Calu3 (cell line): ENCODE results near the gene EFCAB9. TPM values are rescaled to one million over a fixed set of nuclear protein-coding genes. Genes with fewer than 3 reads are reported as not detected.

Experiments
- BruUV-seq: library from RNA; stranded (reverse); fragments of 400-500 nt; replicated peaks from 2 replicates; lab custom pipeline; 2021; lab: Mats Ljungman, UMichigan
- CTCF ChIA-PET: fragments of 300-600 bp; sonication (Branson Sonifier 250); formaldehyde crosslinking; loops from one replicate; lab custom pipeline; 2022; ENCODE audit warnings: antibody characterized with exemption; lab: Charles Lee
- DNase-seq: peaks from one replicate; pipeline ENCODE4 v3.0.0; 2022
- H3K27ac Mint-ChIP-seq: one replicate; pipeline ENCODE4 v1.8.0; 2022; ENCODE audit warnings: mixed read lengths; ENCODE audit not compliant: unreplicated experiment
- H3K27me3 Mint-ChIP-seq: one replicate; pipeline ENCODE4 v1.8.0; 2022; ENCODE audit warnings: mixed read lengths; ENCODE audit not compliant: unreplicated experiment
- H3K36me3 Mint-ChIP-seq: one replicate; pipeline ENCODE4 v1.8.0; 2022; ENCODE audit warnings: mild to moderate bottlenecking, moderate library complexity, mixed read lengths; ENCODE audit not compliant: insufficient read depth, unreplicated experiment
- H3K4me1 Mint-ChIP-seq: one replicate; pipeline ENCODE4 v1.8.0; 2022; ENCODE audit warnings: mild to moderate bottlenecking, low read depth, mixed read lengths; ENCODE audit not compliant: unreplicated experiment
- H3K4me3 Mint-ChIP-seq: one replicate; pipeline ENCODE4 v1.8.0; 2022; ENCODE audit warnings: mild to moderate bottlenecking, low read depth, moderate library complexity, mixed read lengths; ENCODE audit not compliant: unreplicated experiment
- H3K9me3 Mint-ChIP-seq: one replicate; pipeline ENCODE4 v1.8.0; 2022; ENCODE audit warnings: low read depth, mixed read lengths; ENCODE audit not compliant: unreplicated experiment
- CTCF ChIP-seq: fragments of 200-600 bp; IDR thresholded peaks from one replicate; pipeline ENCODE4 v1.8.0; 2022; ENCODE audit warnings: antibody characterized with exemption; ENCODE audit not compliant: unreplicated experiment
- intact Hi-C: fragments of 100-400 bp; cut with micrococcal nuclease; formaldehyde crosslinking; loops from one replicate; pipeline ENCODE4 v1.10.0; 2022; ENCODE audit not compliant: unreplicated experiment
- total RNA-seq: library from RNA; stranded (reverse); gene quantifications from 2 replicates; pipeline ENCODE4 v1.2.3, GENCODE V29; 2022

Gene EFCAB9
- total RNA-seq, 1 experiment from 2014 or later = not detected

GRCh38 chr5:172162323-172162986 is 31.5 kb upstream of the EFCAB9 start:
- CTCF ChIA-PET = interaction anchor here (0.9 to 1.0 kb wide), 3 partner anchors 10 to 56 kb away, joined by 3 to 4 read pairs (median 3); no protein-coding TSS in a partner anchor
- no peak for TF ChIP-seq CTCF
- Mint-ChIP-seq H3K9me3 (no peaks in the 10 kb centered on the region), H3K27ac (no peak overlapping the region), H3K4me1 (peaks cover 11% of the 10 kb centered on the region), H3K4me3 (no peak overlapping the region), H3K36me3 (peaks cover 5% of the 10 kb centered on the region), H3K27me3 (no peaks in the 10 kb centered on the region)
- no peak for DNase-seq
- BruUV-seq = no TSS peak
- intact Hi-C loops = no loop called here

DNA sequence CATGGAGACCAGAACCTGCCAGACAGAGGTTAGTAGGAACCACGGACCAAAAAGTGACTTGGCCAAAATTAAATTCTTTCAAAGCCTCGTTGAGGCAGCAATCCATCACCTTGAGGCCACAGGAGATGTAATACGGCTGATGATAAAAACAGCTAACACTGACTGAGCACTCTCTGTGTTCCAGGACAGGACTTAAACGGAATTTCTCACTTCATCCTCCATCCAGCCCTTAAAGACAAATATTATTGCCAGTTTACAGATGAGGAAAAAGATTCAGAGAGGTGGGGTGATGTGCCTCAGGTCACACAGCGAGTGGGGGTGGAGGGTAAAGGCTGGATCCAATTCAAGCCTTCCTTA is 31.0 kb upstream of the EFCAB9 start:
- Mint-ChIP-seq H3K27ac (no peak overlapping the region), H3K27me3 (no peaks in the 10 kb centered on the region), H3K4me3 (no peak overlapping the region), H3K9me3 (no peaks in the 10 kb centered on the region), H3K4me1 (peaks cover 11% of the 10 kb centered on the region), H3K36me3 (peaks cover 5% of the 10 kb centered on the region)
- DNase-seq = no peak
- CTCF ChIA-PET = interaction anchor here (0.9 to 1.0 kb wide), 2 partner anchors 11 to 56 kb away, joined by 3 to 4 read pairs; no protein-coding TSS in a partner anchor
- BruUV-seq = no TSS peak
- intact Hi-C loops = no loop called here
- no peak for TF ChIP-seq CTCF

- no TSS peak for BruUV-seq
- no peak overlapping the region for H3K27ac Mint-ChIP-seq
- H3K27me3 Mint-ChIP-seq = no peaks in the 10 kb centered on the region
- CTCF ChIA-PET = no interaction called here
- no peak for TF ChIP-seq CTCF
- peaks cover 11% of the 10 kb centered on the region for H3K4me1 Mint-ChIP-seq
- H3K36me3 Mint-ChIP-seq = peaks cover 5% of the 10 kb centered on the region
- H3K4me3 Mint-ChIP-seq = no peak overlapping the region
- no peak for DNase-seq
- H3K9me3 Mint-ChIP-seq = no peaks in the 10 kb centered on the region
- intact Hi-C loops = no loop called here
Observed at GRCh38 chr5:172163346-172163745, 30.6 kb upstream of the EFCAB9 start.

DNA sequence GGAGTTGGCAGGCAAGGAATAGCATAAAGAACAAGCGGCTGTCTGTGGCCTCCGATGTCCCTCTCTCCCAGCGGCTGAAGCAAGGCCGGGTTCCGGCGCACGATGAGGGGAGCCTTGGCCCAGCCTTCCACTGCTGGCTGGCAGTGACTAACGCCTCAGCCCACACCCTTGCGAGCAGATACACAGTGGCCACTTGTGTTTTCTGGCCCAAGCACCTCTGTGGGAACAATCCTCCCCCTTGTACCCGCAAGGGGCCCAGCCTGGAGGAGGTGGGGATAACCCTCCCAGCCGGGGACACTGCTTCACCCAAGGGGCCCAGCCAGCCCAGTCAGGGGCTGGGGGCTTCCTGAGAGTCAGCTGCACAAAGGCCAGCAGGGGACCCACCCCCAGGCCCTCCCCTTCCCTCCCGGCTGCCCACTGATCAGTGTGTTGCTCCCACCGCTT is 29.2 kb upstream of the EFCAB9 start:
- CTCF ChIA-PET = no interaction called here
- Mint-ChIP-seq H3K36me3 (peaks cover 5% of the 10 kb centered on the region), H3K9me3 (no peaks in the 10 kb centered on the region), H3K4me1 (peaks cover 11% of the 10 kb centered on the region), H3K27me3 (no peaks in the 10 kb centered on the region), H3K27ac (no peak overlapping the region), H3K4me3 (no peak overlapping the region)
- intact Hi-C loops = no loop called here
- DNase-seq = no peak
- no TSS peak for BruUV-seq
- TF ChIP-seq CTCF = no peak
